ENCODE measurements around the gene NDUFAF4. TPM values are rescaled to one million over a fixed set of nuclear protein-coding genes. Genes with fewer than 3 reads are reported as not detected.

Gene NDUFAF4
- total and polyA plus RNA-seq, 2 of the 8 experiments (the other 6 are each of a cell fraction or from before 2014, with no cell fraction given), result 21.9 to 84.4 TPM

DNA sequence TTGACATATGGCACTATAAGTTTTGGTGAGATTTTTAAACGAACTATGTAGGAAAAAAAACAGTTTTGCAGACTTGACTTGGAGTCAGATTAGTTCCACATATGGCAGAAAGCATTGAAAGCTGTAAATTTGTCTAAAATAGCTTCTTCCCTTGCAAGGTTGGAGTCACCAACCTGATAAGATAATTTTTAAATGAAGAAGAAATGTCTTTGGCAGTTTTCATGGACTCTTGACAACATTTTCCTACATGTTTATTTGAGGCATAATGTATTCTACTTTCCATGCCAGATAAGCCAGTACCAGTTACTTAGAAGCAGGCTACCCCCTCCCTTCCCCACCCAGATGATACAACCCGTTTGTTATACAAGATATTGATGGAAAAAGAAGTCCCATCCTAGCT, 32.0 kb upstream of the NDUFAF4 start:
- Histone ChIP-seq H2AFZ (ENCODE audit: low read length) (no peak overlapping the region), H4K5ac (ENCODE audit: insufficient read length, low read depth, low read length) (no peak overlapping the region), H3K14ac (ENCODE audit: insufficient read length) (no peak overlapping the region), H3K9me3 (ENCODE audit: insufficient read depth in 2 of 2, low read depth in 1 of 2, low read length in 1 of 2) (no peaks in the 10 kb centered on the region), H3K23ac (ENCODE audit: insufficient read length) (no peak overlapping the region), H4K91ac (replicated peaks; ENCODE audit: insufficient read length, low read length) (no peak overlapping the region), H2BK5ac (ENCODE audit: low read depth, low read length) (no peak overlapping the region), H3K27ac (ENCODE audit: low read depth, low read length) (no peak overlapping the region), H3K4me2 (ENCODE audit: insufficient read depth in 1 of 2, low read depth in 2 of 2, low read length in 2 of 2) (no peak overlapping the region), H4K8ac (ENCODE audit: extremely low read depth, insufficient read depth, low read length) (no peak overlapping the region), H3K27me3 (replicated peaks in 1 of 4; ENCODE audit: control insufficient read depth in 3 of 4, extremely low read depth in 1 of 4, insufficient read depth in 3 of 4, low read length in 3 of 4) (no peaks in the 10 kb centered on the region), H3K36me3 (ENCODE audit: control insufficient read depth in 2 of 4, insufficient read depth in 4 of 4, low read length in 3 of 4) (no peaks in the 10 kb centered on the region), H2BK15ac (ENCODE audit: low read length) (no peak overlapping the region), H2BK20ac (ENCODE audit: low read length) (no peak overlapping the region), H3K23me2 (ENCODE audit: low read depth, low read length) (peaks cover 4% of the 10 kb centered on the region), H2AK5ac (ENCODE audit: low read depth, low read length) (no peak overlapping the region), H3K79me1 (ENCODE audit: low read depth, low read length) (no peaks in the 10 kb centered on the region), H3K18ac (ENCODE audit: extremely low read depth, low read length) (no peak overlapping the region), H4K20me1 (replicated peaks in 1 of 2; ENCODE audit: control insufficient read depth in 1 of 2, insufficient read depth in 2 of 2, low read length in 2 of 2) (no peaks in the 10 kb centered on the region), H2BK12ac (ENCODE audit: low read depth, low read length) (no peak overlapping the region), H2BK120ac (replicated peaks; ENCODE audit: low read depth, low read length) (no peak overlapping the region), H3K56ac (replicated peaks; ENCODE audit: insufficient read length, low read depth, low read length) (no peak overlapping the region), H3K4me3 (ENCODE audit: extremely low read depth in 1 of 4, insufficient read depth in 2 of 4, low read depth in 3 of 4, low read length in 4 of 4) (no peak overlapping the region), H3K79me2 (ENCODE audit: control insufficient read depth in 1 of 2, insufficient read depth in 2 of 2, low read length in 2 of 2) (no peaks in the 10 kb centered on the region), H3K4me1 (replicated peaks in 1 of 4; ENCODE audit: control insufficient read depth in 3 of 4, insufficient read depth in 4 of 4, low read length in 3 of 4) (no peaks in the 10 kb centered on the region), H3K4ac (replicated peaks; ENCODE audit: insufficient read length, low read depth, low read length) (no peak overlapping the region), H3K9ac (replicated peaks in 1 of 4; ENCODE audit: extremely low read depth in 1 of 4, low read depth in 3 of 4, low read length in 3 of 4) (no peak overlapping the region)
- DNase-seq (ENCODE audit: low read depth in 1 of 2, low spot score in 2 of 2), result no peak
- ChIA-PET POLR2A (ENCODE audit: partially characterized antibody) (no interaction called here), CTCF (ENCODE audit: partially characterized antibody) (no interaction called here)
- 90% methylated on average over 2 of the region's 2 CpGs; no CpG with 5 or more reads in 1 of the 2 experiments for WGBS, 2 experiments (ENCODE audit: extremely low coverage in 1 of 2, insufficient coverage in 1 of 2, insufficient read length in 1 of 2, insufficient replicate concordance in 2 of 2, low coverage in 1 of 2, low lambda C conversion rate in 2 of 2, missing lambda C conversion rate in 1 of 2)
- FAIRE-seq, result no peak
- TF ChIP-seq EP300 (IDR thresholded peaks at IDR 0.05; ENCODE audit: borderline replicate concordance in 1 of 2, low read depth in 2 of 2, low read length in 2 of 2), result no peak
- TF ChIP-seq CBX8 (IDR thresholded peaks at IDR 0.05; ENCODE audit: borderline replicate concordance, low read depth, low read length), result no peak
- TF ChIP-seq POU5F1 (IDR thresholded peaks at IDR 0.05; ENCODE audit: low read depth, low read length), result no peak

Data from H1 (cell line).